HG03039 (cell line): ENCODE data around the gene JHY.

ENCODE experiments used
- ATAC-seq: cut with Tn5 transposase; IDR thresholded peaks from one replicate; pipeline ENCODE4 v1.9.1; 2021; ENCODE audit warnings: mild to moderate bottlenecking, moderate library complexity; ENCODE audit not compliant: unreplicated experiment

JHY gene

DNA sequence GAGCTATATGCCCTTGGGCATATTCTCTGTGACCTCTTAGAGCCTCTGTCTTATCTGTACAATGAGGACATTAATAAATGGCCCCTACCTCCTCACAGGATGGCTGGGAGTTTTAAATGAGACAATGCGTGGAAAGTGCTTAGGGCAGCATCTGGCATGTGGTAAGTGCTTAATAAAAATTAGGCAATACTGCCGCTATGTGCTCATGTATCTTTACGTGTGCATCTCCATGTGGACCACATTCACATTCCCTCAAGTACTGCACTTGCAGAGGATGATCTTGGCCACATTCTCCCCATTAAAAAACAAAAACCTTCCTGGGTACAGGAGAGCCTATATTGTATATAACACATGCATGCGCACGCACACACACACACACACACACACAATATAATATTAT, 118.2 kb downstream of the JHY start:
- ATAC-seq, result no peak

DNA sequence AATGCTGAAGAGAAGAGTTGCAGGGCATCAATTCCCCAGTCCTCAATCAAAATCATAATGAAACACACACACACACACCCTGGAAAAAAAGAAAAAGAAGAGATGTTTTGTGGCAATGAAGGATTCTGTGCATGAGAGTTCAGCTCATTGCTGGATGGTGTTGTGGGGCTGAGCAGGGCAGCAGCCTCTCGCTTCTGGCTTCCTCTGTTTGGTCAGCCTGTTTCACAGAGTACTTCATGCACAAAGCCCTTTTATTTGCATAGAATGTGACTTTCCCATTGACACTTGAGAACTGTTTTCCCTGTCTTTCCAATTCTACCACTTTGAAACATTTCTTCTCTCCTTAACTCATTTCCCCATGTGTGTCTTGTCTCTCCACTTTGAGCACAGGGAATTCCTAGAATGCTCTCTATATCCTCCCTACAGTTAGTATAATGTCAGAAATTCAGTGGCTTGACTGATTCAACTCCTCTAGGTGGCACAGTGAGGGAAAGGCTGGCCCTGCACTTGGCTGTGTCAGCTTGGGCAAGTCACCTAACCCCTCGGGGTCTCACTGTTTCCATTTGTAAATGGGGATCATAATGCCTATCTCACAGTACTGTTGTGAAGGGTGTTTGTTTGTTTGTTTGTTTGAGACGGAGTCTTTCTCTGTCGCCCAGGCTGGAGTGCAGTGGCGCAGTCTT, 124.4 kb downstream of the JHY start:
- no peak for ATAC-seq
